ENCODE data around the gene ZDHHC18. TPM values are rescaled to one million over a fixed set of nuclear protein-coding genes. Genes with fewer than 3 reads are reported as not detected.
"Not testable (repeated sequence)": the region's sequence is repeated elsewhere in the genome, so short reads cannot be mapped to it uniquely, and the experiment has no call there.

The ZDHHC18 gene
- polyA plus RNA-seq, 2 donors, result 14.4 to 15.0 TPM

DNA sequence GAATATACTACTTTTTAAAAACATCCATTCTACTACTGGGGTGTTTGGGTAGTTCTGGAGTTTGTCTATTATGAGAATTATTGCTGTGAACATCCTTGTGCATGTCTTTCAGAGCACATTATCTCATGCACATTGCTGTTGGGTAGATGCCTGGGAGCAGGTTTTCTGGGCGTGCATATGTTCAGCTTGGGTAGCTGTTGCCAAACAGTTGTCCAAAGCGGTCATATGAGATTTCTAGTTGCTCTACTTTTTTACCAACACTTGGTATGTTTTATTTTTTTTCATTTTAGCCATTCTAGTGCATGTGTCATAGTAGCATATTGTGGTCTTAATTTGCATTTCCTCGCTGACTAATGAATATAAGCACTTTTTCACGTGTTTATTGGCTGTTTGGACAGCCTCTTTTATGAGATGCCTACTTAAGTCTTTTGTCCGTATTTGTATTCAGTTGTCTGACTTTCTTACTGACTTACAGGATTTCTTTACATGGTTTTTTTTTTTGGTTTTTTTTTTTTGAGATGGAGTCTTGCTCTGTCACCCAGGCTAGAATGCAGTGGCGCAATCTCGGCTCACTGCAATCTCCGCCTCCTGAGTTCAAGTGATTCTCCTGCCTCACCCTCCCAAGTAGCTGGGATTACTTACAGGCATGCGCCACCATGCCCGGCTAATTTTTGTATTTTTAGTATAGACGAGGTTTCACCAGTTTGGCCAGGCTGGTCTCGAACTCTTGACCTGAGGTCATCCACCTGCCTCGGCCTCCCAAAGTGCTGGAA is 18.1 kb downstream of the ZDHHC18 start:
- peaks cover 0 to 20% of the 10 kb centered on the region in 2 donors for H3K36me3 ChIP-seq (ENCODE audit: control insufficient read depth in 2 of 2, insufficient read depth in 2 of 2, low read length in 1 of 2)
- WGBS, 2 donors, result 71 to 78% methylated on average over 13 of the region's 13 CpGs

DNA sequence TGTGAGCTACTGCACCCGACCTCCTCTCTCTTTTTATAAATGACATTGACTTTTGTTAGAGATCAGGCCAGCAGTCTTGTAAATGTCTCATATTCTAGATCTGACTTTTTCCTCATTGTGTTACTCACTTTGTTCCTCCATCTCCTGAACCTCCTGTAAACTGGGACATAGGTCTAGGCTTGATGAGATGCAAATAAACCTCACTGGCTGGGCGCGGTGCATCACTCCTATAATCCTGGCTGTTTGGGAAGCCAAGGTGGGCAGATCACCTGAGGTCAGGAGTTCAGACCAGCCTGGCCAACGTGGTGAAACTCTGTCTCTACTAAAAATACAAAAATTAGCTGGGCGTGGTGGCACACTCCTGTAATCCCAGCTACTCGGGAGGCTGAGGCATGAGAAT is 21.3 kb downstream of the ZDHHC18 start:
- peak overlapping the region; percentile 78 to 95 for H3K27ac ChIP-seq (ENCODE audit: low read depth in 2 of 2, low read length in 1 of 2)
- H3K4me3 ChIP-seq (ENCODE audit: low read depth in 1 of 2, low read length in 2 of 2); H3K27me3 ChIP-seq (ENCODE audit: control insufficient read depth in 1 of 2, insufficient read depth in 2 of 2, low read length in 2 of 2); H3K9me3 ChIP-seq (ENCODE audit: control insufficient read depth in 2 of 2, insufficient read depth in 1 of 2, low read depth in 1 of 2, low read length in 1 of 2): not testable (repeated sequence)
- WGBS, 2 donors, result 74 to 77% methylated on average over 6 of the region's 6 CpGs
- peaks cover 6 to 27% of the 10 kb centered on the region in 2 donors for H3K36me3 ChIP-seq (ENCODE audit: control insufficient read depth in 2 of 2, insufficient read depth in 2 of 2, low read length in 1 of 2)
- peaks cover 3 to 20% of the 10 kb centered on the region in 2 donors for H3K4me1 ChIP-seq (ENCODE audit: control insufficient read depth in 2 of 2, insufficient read depth in 2 of 2, low read length in 1 of 2)

More for the DNA sequence above, 18.1 kb downstream of the ZDHHC18 start:
- Histone ChIP-seq H3K27me3 (ENCODE audit: control insufficient read depth in 1 of 2, insufficient read depth in 2 of 2, low read length in 2 of 2) (no peaks in the 10 kb centered on the region), H3K4me1 (ENCODE audit: control insufficient read depth in 2 of 2, insufficient read depth in 2 of 2, low read length in 1 of 2) (peaks cover 3 to 8% of the 10 kb centered on the region in 2 donors), H3K4me3 (ENCODE audit: low read depth in 1 of 2, low read length in 2 of 2) (no peak overlapping the region), H3K27ac (ENCODE audit: low read depth in 2 of 2, low read length in 1 of 2) (peak overlapping the region; percentile 50 to 63), H3K9me3 (ENCODE audit: control insufficient read depth in 2 of 2, insufficient read depth in 1 of 2, low read depth in 1 of 2, low read length in 1 of 2) (no peaks in the 10 kb centered on the region)

DNA sequence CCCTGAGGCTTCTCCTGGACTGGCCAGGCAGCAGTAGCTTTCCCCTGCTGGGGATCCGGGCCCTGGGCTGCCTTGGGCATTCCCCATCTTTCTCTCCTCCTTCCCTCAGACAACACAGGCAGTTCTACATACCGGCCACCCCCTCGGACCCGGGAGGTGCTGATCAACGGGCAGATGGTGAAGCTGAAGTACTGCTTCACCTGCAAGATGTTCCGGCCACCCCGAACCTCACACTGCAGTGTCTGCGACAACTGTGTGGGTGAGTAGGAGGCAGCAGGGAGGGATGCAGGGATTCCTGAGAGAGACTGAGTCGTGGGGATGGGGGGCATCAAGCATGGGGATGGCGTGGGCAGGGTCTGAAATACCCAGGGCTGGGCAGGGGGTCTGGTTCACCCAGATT is 22.0 kb downstream of the ZDHHC18 start:
- H3K27ac ChIP-seq (ENCODE audit: low read depth in 2 of 2, low read length in 1 of 2), result peak overlapping the region; percentile 78 to 95
- H3K36me3 ChIP-seq (ENCODE audit: control insufficient read depth in 2 of 2, insufficient read depth in 2 of 2, low read length in 1 of 2), result peaks cover 9 to 29% of the 10 kb centered on the region in 2 donors
- WGBS, 2 donors, result 84 to 90% methylated on average over 10 of the region's 10 CpGs

DNA sequence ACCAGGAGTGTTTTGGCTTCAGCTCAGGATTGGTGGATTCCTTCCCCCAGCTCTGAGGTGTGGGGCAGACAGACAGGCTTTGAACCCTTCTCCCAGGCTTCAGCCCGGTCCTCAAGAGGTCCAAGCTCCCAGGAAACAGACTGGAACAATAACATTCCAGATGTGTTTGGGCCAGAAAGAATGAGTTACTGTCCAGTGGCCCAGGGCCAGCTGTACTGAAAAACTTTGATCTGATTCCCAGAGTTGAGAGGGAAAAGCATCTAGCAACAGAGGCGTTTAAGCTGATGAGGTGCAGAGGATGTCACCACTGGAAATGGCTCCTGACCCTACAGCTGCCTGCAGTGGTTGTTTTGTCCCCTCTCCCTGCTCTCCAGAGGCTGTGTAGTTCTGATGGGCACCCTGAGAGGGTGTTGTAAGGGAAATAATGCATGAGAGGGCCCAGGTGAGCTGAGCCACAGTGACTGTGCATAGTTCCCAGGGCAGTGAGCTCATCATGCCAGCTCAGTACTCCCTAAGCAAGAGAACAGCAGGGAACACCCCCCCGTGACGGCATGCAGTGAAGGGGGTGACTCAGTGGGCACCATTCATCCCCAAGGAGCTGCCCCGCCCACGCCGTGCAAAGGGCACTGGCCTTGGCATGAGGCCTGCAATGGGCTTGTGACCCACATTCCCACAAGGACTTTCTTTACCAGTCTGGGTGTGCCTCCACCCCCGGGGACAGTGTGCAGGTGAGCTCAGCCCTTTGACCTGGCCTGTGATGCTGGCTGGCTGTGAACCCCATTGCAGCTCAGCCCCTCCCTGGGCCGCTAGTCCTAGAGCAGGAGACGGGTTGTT is 22.7 kb downstream of the ZDHHC18 start:
- Histone ChIP-seq H3K36me3 (ENCODE audit: control insufficient read depth in 2 of 2, insufficient read depth in 2 of 2, low read length in 1 of 2) (peaks cover 9 to 34% of the 10 kb centered on the region in 2 donors), H3K4me1 (ENCODE audit: control insufficient read depth in 2 of 2, insufficient read depth in 2 of 2, low read length in 1 of 2) (peaks cover 3 to 27% of the 10 kb centered on the region in 2 donors), H3K9me3 (ENCODE audit: control insufficient read depth in 2 of 2, insufficient read depth in 1 of 2, low read depth in 1 of 2, low read length in 1 of 2) (no peaks in the 10 kb centered on the region), H3K4me3 (ENCODE audit: low read depth in 1 of 2, low read length in 2 of 2) (no peak overlapping the region), H3K27ac (ENCODE audit: low read depth in 2 of 2, low read length in 1 of 2) (peak overlapping the region; percentile 78 to 95), H3K27me3 (ENCODE audit: control insufficient read depth in 1 of 2, insufficient read depth in 2 of 2, low read length in 2 of 2) (no peaks in the 10 kb centered on the region)
- WGBS, 2 donors, result 44 to 51% methylated on average over 10 of the region's 10 CpGs

More for the DNA sequence above, 22.0 kb downstream of the ZDHHC18 start:
- H3K4me1 ChIP-seq (ENCODE audit: control insufficient read depth in 2 of 2, insufficient read depth in 2 of 2, low read length in 1 of 2), result peaks cover 3 to 20% of the 10 kb centered on the region in 2 donors
- H3K4me3 ChIP-seq (ENCODE audit: low read depth in 1 of 2, low read length in 2 of 2), result no peak overlapping the region
- no peaks in the 10 kb centered on the region for H3K27me3 ChIP-seq (ENCODE audit: control insufficient read depth in 1 of 2, insufficient read depth in 2 of 2, low read length in 2 of 2)
- no peaks in the 10 kb centered on the region for H3K9me3 ChIP-seq (ENCODE audit: control insufficient read depth in 2 of 2, insufficient read depth in 1 of 2, low read depth in 1 of 2, low read length in 1 of 2)

DNA sequence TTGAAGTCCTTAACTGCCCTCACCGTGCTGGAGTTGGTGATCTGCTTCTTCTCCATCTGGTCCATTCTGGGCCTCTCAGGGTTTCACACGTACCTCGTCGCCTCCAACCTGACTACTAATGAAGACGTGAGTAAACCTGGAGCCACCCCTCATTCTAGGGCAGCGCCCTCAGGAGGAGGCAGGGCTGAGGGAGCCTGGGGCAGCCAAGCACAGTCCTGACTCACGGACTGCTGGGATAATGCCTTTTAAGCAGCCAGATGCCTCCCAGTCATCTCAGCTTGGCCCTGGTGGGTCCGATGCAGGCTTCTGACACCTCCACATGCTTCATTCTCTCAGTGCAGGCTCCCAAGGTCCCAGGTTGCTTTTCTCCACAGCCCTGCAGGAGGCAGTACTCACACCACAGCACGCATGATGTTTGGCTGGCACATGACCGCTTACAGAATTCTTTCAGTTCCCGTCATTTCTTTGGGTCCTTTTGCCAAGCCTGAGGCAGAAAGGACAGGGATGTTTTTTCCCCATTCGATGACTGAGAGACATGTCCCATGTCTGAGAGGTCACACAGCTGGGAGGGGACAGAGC is 24.7 kb downstream of the ZDHHC18 start:
- Histone ChIP-seq H3K4me3 (ENCODE audit: low read depth in 1 of 2, low read length in 2 of 2) (no peak overlapping the region), H3K4me1 (ENCODE audit: control insufficient read depth in 2 of 2, insufficient read depth in 2 of 2, low read length in 1 of 2) (peaks cover 6 to 38% of the 10 kb centered on the region in 2 donors), H3K36me3 (ENCODE audit: control insufficient read depth in 2 of 2, insufficient read depth in 2 of 2, low read length in 1 of 2) (peaks cover 13 to 38% of the 10 kb centered on the region in 2 donors), H3K27ac (ENCODE audit: low read depth in 2 of 2, low read length in 1 of 2) (peak overlapping the region; percentile 23 to 95), H3K27me3 (ENCODE audit: control insufficient read depth in 1 of 2, insufficient read depth in 2 of 2, low read length in 2 of 2) (no peaks in the 10 kb centered on the region), H3K9me3 (ENCODE audit: control insufficient read depth in 2 of 2, insufficient read depth in 1 of 2, low read depth in 1 of 2, low read length in 1 of 2) (no peaks in the 10 kb centered on the region)
- 71 to 78% methylated on average over 12 of the region's 12 CpGs for WGBS, 2 donors

DNA sequence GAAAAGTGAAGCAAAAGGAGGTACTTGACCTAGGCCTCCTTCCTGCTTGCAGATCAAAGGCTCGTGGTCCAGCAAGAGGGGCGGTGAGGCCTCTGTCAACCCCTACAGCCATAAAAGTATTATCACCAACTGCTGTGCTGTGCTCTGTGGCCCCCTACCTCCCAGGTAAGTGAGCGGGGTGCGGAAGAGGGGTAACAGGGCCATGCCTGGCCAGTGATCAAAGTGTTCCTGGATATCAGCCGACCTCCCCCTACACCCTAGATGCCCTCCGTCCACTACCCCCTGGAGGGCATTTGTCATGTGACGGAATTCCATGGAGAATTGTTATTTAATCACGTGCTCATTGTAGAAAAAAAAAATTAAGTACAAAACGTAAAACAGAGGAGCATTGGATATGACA is 26.2 kb downstream of the ZDHHC18 start:
- Histone ChIP-seq H3K27me3 (ENCODE audit: control insufficient read depth in 1 of 2, insufficient read depth in 2 of 2, low read length in 2 of 2) (no peaks in the 10 kb centered on the region), H3K27ac (ENCODE audit: low read depth in 2 of 2, low read length in 1 of 2) (peak overlapping the region in 1 of 2 donors; percentile 48), H3K4me3 (ENCODE audit: low read depth in 1 of 2, low read length in 2 of 2) (no peak overlapping the region), H3K9me3 (ENCODE audit: control insufficient read depth in 2 of 2, insufficient read depth in 1 of 2, low read depth in 1 of 2, low read length in 1 of 2) (no peaks in the 10 kb centered on the region), H3K36me3 (ENCODE audit: control insufficient read depth in 2 of 2, insufficient read depth in 2 of 2, low read length in 1 of 2) (peaks cover 13 to 39% of the 10 kb centered on the region in 2 donors), H3K4me1 (ENCODE audit: control insufficient read depth in 2 of 2, insufficient read depth in 2 of 2, low read length in 1 of 2) (peaks cover 6 to 50% of the 10 kb centered on the region in 2 donors)
- WGBS, 2 donors, result 67 to 73% methylated on average over 9 of the region's 9 CpGs

DNA sequence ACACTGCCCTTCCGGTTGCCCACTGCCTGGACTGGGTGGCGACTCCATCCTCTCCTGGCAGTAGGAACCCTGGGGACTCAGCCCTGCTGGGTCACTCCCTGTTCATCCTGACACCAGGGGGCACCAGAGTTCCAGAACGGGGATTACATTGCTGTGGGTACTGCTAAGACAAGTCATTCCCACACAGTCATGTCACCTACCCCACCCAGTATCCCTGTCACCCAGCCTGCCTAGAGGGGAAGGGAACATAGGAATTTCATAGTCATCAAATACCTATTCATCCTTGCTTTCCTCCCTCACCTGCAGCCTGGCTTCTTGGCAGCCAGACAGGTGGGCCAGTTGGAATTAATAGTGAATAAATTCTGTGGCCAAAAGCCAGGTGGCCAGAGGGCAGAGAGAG is 26.7 kb downstream of the ZDHHC18 start:
- peaks cover 13 to 39% of the 10 kb centered on the region in 2 donors for H3K36me3 ChIP-seq (ENCODE audit: control insufficient read depth in 2 of 2, insufficient read depth in 2 of 2, low read length in 1 of 2)
- peaks cover 6 to 51% of the 10 kb centered on the region in 2 donors for H3K4me1 ChIP-seq (ENCODE audit: control insufficient read depth in 2 of 2, insufficient read depth in 2 of 2, low read length in 1 of 2)
- no peak overlapping the region for H3K4me3 ChIP-seq (ENCODE audit: low read depth in 1 of 2, low read length in 2 of 2)
- WGBS, 2 donors, result 6 to 7% methylated on average over 3 of the region's 3 CpGs
- no peaks in the 10 kb centered on the region for H3K27me3 ChIP-seq (ENCODE audit: control insufficient read depth in 1 of 2, insufficient read depth in 2 of 2, low read length in 2 of 2)
- H3K9me3 ChIP-seq (ENCODE audit: control insufficient read depth in 2 of 2, insufficient read depth in 1 of 2, low read depth in 1 of 2, low read length in 1 of 2), result no peaks in the 10 kb centered on the region
- peak overlapping the region; percentile 86 to 97 for H3K27ac ChIP-seq (ENCODE audit: low read depth in 2 of 2, low read length in 1 of 2)

DNA sequence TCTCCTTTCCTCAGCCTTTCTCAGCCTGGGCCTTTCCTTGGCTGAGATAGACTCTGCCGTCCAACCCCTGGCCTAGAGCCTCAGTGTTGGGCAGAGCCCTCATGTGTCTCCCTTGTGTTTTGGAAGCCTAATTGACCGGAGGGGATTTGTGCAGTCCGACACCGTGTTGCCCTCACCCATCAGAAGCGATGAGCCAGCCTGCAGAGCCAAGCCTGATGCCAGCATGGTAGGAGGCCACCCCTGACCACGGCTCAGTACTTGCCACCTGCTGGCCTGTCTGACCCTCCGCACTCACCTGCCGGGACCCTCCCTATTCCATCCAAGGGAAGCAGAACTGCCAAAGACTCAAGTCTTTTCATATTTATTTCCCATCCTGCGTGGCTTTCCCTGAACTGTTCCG is 27.1 kb downstream of the ZDHHC18 start:
- Histone ChIP-seq H3K27me3 (ENCODE audit: control insufficient read depth in 1 of 2, insufficient read depth in 2 of 2, low read length in 2 of 2) (no peaks in the 10 kb centered on the region), H3K36me3 (ENCODE audit: control insufficient read depth in 2 of 2, insufficient read depth in 2 of 2, low read length in 1 of 2) (peaks cover 13 to 36% of the 10 kb centered on the region in 2 donors), H3K9me3 (ENCODE audit: control insufficient read depth in 2 of 2, insufficient read depth in 1 of 2, low read depth in 1 of 2, low read length in 1 of 2) (no peaks in the 10 kb centered on the region), H3K27ac (ENCODE audit: low read depth in 2 of 2, low read length in 1 of 2) (peak overlapping the region; percentile 86 to 97), H3K4me1 (ENCODE audit: control insufficient read depth in 2 of 2, insufficient read depth in 2 of 2, low read length in 1 of 2) (peaks cover 5 to 48% of the 10 kb centered on the region in 2 donors), H3K4me3 (ENCODE audit: low read depth in 1 of 2, low read length in 2 of 2) (no peak overlapping the region)
- WGBS, 2 donors, result 87 to 91% methylated on average over 10 of the region's 10 CpGs

DNA sequence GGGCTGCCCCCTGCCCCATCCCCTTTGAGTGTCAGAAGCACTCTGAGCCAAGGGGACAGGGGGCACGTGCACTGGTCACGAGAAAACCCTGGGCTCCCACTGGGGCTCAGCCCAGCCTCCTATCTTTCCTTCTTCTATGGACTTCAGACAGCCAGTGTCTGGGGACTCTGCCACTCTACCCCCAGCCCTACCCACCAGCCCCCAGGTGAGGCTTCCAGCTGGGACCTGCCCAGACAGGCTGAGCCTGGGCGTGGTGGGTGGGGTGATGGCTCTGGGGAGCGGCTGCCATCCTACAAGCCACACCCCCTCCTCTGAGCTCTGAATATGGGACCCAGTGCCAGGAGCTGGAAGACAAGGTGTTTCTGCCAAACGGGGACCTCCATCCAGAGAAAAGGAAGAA is 28.4 kb downstream of the ZDHHC18 start:
- peak overlapping the region; percentile 86 to 97 for H3K27ac ChIP-seq (ENCODE audit: low read depth in 2 of 2, low read length in 1 of 2)
- H3K4me3 ChIP-seq (ENCODE audit: low read depth in 1 of 2, low read length in 2 of 2), result no peak overlapping the region
- no peaks in the 10 kb centered on the region for H3K27me3 ChIP-seq (ENCODE audit: control insufficient read depth in 1 of 2, insufficient read depth in 2 of 2, low read length in 2 of 2)
- WGBS, 2 donors, result 55 to 81% methylated on average over 5 of the region's 5 CpGs
- H3K4me1 ChIP-seq (ENCODE audit: control insufficient read depth in 2 of 2, insufficient read depth in 2 of 2, low read length in 1 of 2), result peaks cover 3 to 49% of the 10 kb centered on the region in 2 donors
- no peaks in the 10 kb centered on the region for H3K9me3 ChIP-seq (ENCODE audit: control insufficient read depth in 2 of 2, insufficient read depth in 1 of 2, low read depth in 1 of 2, low read length in 1 of 2)
- H3K36me3 ChIP-seq (ENCODE audit: control insufficient read depth in 2 of 2, insufficient read depth in 2 of 2, low read length in 1 of 2), result peaks cover 13 to 30% of the 10 kb centered on the region in 2 donors

Measured in esophagus (tissue), 2 donors.